ENCODE results near the gene PNMA1.

The PNMA1 gene

GRCh38 chr14:73747379-73748211 lies 33.4 kb upstream of the PNMA1 start:
- DNase-seq (ENCODE audit: extremely low spot score), result no peak
- CTCF ChIA-PET, result interaction anchor here (0.7 to 2.0 kb wide), 2 partner anchors 11 to 19 kb away, joined by 4 to 6 read pairs; no protein-coding TSS in a partner anchor
- no peak for TF ChIP-seq FOXM1 (IDR thresholded peaks at IDR 0.05; ENCODE audit: borderline replicate concordance)
- TF ChIP-seq FOXK2 (IDR thresholded peaks at IDR 0.05), result no peak
- TF ChIP-seq ZNF384 (IDR thresholded peaks at IDR 0.05), result no peak
- TF ChIP-seq BHLHE40 (IDR thresholded peaks at IDR 0.05; ENCODE audit: borderline replicate concordance), result no peak
- no peak for TF ChIP-seq ARNT (IDR thresholded peaks at IDR 0.05)
- TF ChIP-seq NFRKB (IDR thresholded peaks at IDR 0.05), result no peak
- TF ChIP-seq SP1 (IDR thresholded peaks at IDR 0.05), result no peak
- TF ChIP-seq LEF1 (IDR thresholded peaks at IDR 0.05; ENCODE audit: borderline replicate concordance), result no peak
- TF ChIP-seq ELF4 (IDR thresholded peaks at IDR 0.05), result no peak
- TF ChIP-seq FOXA1 (IDR thresholded peaks at IDR 0.05), result no peak
- no peak for TF ChIP-seq SUZ12 (IDR thresholded peaks at IDR 0.05)
- TF ChIP-seq L3MBTL2 (conservative IDR thresholded peaks at IDR 0.05), result no peak
- TF ChIP-seq HDGF (IDR thresholded peaks at IDR 0.05; ENCODE audit: borderline replicate concordance), result no peak
- TF ChIP-seq PKNOX1 (IDR thresholded peaks at IDR 0.05), result no peak
- POLR2A ChIA-PET, result interaction anchor here (1.0 kb wide), 1 partner anchor 13 kb away, joined by 3 read pairs; a partner anchor contains a TSS

GRCh38 chr14:73746520-73747378 lies 32.6 kb upstream of the PNMA1 start:
- CTCF ChIA-PET, result interaction anchor here (0.7 to 2.2 kb wide), 7 partner anchors 8 to 28 kb away, joined by 3 to 8 read pairs (median 5); no protein-coding TSS in a partner anchor

GRCh38 chr14:73745571-73746519 lies 31.7 kb upstream of the PNMA1 start:
- POLR2A ChIA-PET, result interaction anchor here (1.6 kb wide), 2 partner anchors 9 to 12 kb away, joined by 4 read pairs; no protein-coding TSS in a partner anchor
- no peak for TF ChIP-seq BHLHE40 (IDR thresholded peaks at IDR 0.05; ENCODE audit: borderline replicate concordance)
- no peak for TF ChIP-seq CTBP1 (IDR thresholded peaks at IDR 0.05; ENCODE audit: borderline replicate concordance)
- DNase-seq (ENCODE audit: extremely low spot score), result no peak
- CTCF ChIA-PET, result interaction anchor here (0.7 to 2.2 kb wide), 6 partner anchors 9 to 27 kb away, joined by 3 to 8 read pairs (median 6); no protein-coding TSS in a partner anchor

More at GRCh38 chr14:73746520-73747378, 32.6 kb upstream of the PNMA1 start:
- no peak for TF ChIP-seq FOXA1 (IDR thresholded peaks at IDR 0.05)
- no peak for TF ChIP-seq BHLHE40 (IDR thresholded peaks at IDR 0.05; ENCODE audit: borderline replicate concordance)
- TF ChIP-seq PKNOX1 (IDR thresholded peaks at IDR 0.05), result no peak
- TF ChIP-seq ZNF384 (IDR thresholded peaks at IDR 0.05), result no peak
- no peak for TF ChIP-seq CTBP1 (IDR thresholded peaks at IDR 0.05; ENCODE audit: borderline replicate concordance)
- no peak for TF ChIP-seq FOXM1 (IDR thresholded peaks at IDR 0.05; ENCODE audit: borderline replicate concordance)
- TF ChIP-seq L3MBTL2 (conservative IDR thresholded peaks at IDR 0.05), result no peak
- no peak for TF ChIP-seq SP1 (IDR thresholded peaks at IDR 0.05)
- TF ChIP-seq FOXK2 (IDR thresholded peaks at IDR 0.05), result no peak
- TF ChIP-seq TARDBP (IDR thresholded peaks at IDR 0.05), result no peak
- TF ChIP-seq HDGF (IDR thresholded peaks at IDR 0.05; ENCODE audit: borderline replicate concordance), result no peak
- POLR2A ChIA-PET, result interaction anchor here (1.0 to 1.6 kb wide), 3 partner anchors 8 to 13 kb away, joined by 3 to 4 read pairs (median 4); a partner anchor contains a TSS
- no peak for DNase-seq (ENCODE audit: extremely low spot score)

GRCh38 chr14:73744874-73745529 lies 30.8 kb upstream of the PNMA1 start:
- ChIA-PET CTCF (interaction anchor here (1.4 to 2.2 kb wide), 2 partner anchors 13 to 14 kb away, joined by 7 to 8 read pairs; no protein-coding TSS in a partner anchor), POLR2A (interaction anchor here (0.9 to 1.6 kb wide), 3 partner anchors 10 to 107 kb away, joined by 3 to 4 read pairs (median 4); partner anchors contain the start of gene PTGR2)
- no peak for DNase-seq (ENCODE audit: extremely low spot score)
- TF ChIP-seq CTBP1 (IDR thresholded peaks at IDR 0.05; ENCODE audit: borderline replicate concordance), result no peak
- no peak for TF ChIP-seq FOXK2 (IDR thresholded peaks at IDR 0.05)
- no peak for TF ChIP-seq SUZ12 (IDR thresholded peaks at IDR 0.05)
- TF ChIP-seq LEF1 (IDR thresholded peaks at IDR 0.05; ENCODE audit: borderline replicate concordance), result no peak
- TF ChIP-seq ELF4 (IDR thresholded peaks at IDR 0.05), result no peak
- no peak for TF ChIP-seq ZNF384 (IDR thresholded peaks at IDR 0.05)
- no peak for TF ChIP-seq BHLHE40 (IDR thresholded peaks at IDR 0.05; ENCODE audit: borderline replicate concordance)
- TF ChIP-seq FOXM1 (IDR thresholded peaks at IDR 0.05; ENCODE audit: borderline replicate concordance), result no peak
- TF ChIP-seq FOXA1 (IDR thresholded peaks at IDR 0.05), result no peak
- TF ChIP-seq L3MBTL2 (conservative IDR thresholded peaks at IDR 0.05), result no peak
- TF ChIP-seq TARDBP (IDR thresholded peaks at IDR 0.05), result no peak

All from HEK293T (cell line).